SK-N-SH treated with all-trans-retinoic acid at 6 μM for 48 hours (cell line): ENCODE results near the gene LMF1.

Source experiments
- ATAC-seq: fragments of 200-7000 bp; cut with Tn5 transposase; 3 replicates; pipeline ENCODE4 v1.9.1; 2020; ENCODE audit warnings: mild to moderate bottlenecking, moderate library complexity
- ARNTL ChIP-seq: fragments of 450-650 bp; formaldehyde crosslinking; IDR thresholded peaks from 2 replicates; pipeline ENCODE4 v1.5.0; 2020; ENCODE audit warnings: low read depth, mild to moderate bottlenecking, moderate library complexity, borderline replicate concordance
- CREB5 ChIP-seq: fragments of 250-450 bp; sonication (Bioruptor Pico); IDR thresholded peaks from 2 replicates; pipeline ENCODE4 v1.5.1; 2020; ENCODE audit warnings: low read depth, mild to moderate bottlenecking, moderate library complexity
- CSDC2 ChIP-seq: fragments of 250-450 bp; sonication (Bioruptor Pico); IDR thresholded peaks from 2 replicates; pipeline ENCODE4 v1.5.0; 2020; ENCODE audit warnings: mild to moderate bottlenecking, moderate library complexity
- CSRNP3 ChIP-seq: fragments of 250-450 bp; sonication (Bioruptor Pico); IDR thresholded peaks from 2 replicates; pipeline ENCODE4 v1.5.1; 2021; ENCODE audit warnings: mild to moderate bottlenecking, moderate library complexity
- ESRRG ChIP-seq: fragments of 250-450 bp; sonication (Bioruptor Pico); IDR thresholded peaks from 2 replicates; pipeline ENCODE4 v1.6.1; 2021; ENCODE audit warnings: mild to moderate bottlenecking
- GLIS3 ChIP-seq: fragments of 250-450 bp; sonication (Bioruptor Pico); IDR thresholded peaks from 2 replicates; pipeline ENCODE4 v1.5.0; 2020; ENCODE audit warnings: mild to moderate bottlenecking, moderate library complexity
- ISL1 ChIP-seq: fragments of 250-450 bp; sonication (Bioruptor Pico); IDR thresholded peaks from 2 replicates; pipeline ENCODE4 v2.1.2; 2022; ENCODE audit warnings: mild to moderate bottlenecking, moderate library complexity
- OSR1 ChIP-seq: fragments of 250-450 bp; sonication (Bioruptor Pico); IDR thresholded peaks from 2 replicates; pipeline ENCODE4 v1.8.0; 2022; ENCODE audit warnings: moderate library complexity, mild to moderate bottlenecking, inconsistent platforms
- POU6F1 ChIP-seq: fragments of 250-450 bp; sonication (Bioruptor Pico); IDR thresholded peaks from 2 replicates; pipeline ENCODE4 v1.8.0; 2021; ENCODE audit warnings: low read depth, mild to moderate bottlenecking, moderate library complexity, borderline replicate concordance
- PPARA ChIP-seq: fragments of 250-450 bp; sonication (Bioruptor Pico); IDR thresholded peaks from 2 replicates; pipeline ENCODE4 v1.5.0; 2020; ENCODE audit warnings: mild to moderate bottlenecking, borderline replicate concordance
- RARB ChIP-seq: fragments of 250-450 bp; sonication (Bioruptor Pico); IDR thresholded peaks from 2 replicates; pipeline ENCODE4 v1.8.0; 2021; ENCODE audit warnings: mild to moderate bottlenecking, moderate library complexity
- SNAI2 ChIP-seq: fragments of 250-450 bp; sonication (Bioruptor Pico); IDR thresholded peaks from 2 replicates; pipeline ENCODE4 v1.5.0; 2020; ENCODE audit warnings: mild to moderate bottlenecking, moderate library complexity
- TCF4 ChIP-seq: fragments of 250-450 bp; sonication (Bioruptor Pico); IDR thresholded peaks from 2 replicates; pipeline ENCODE4 v1.8.0; 2021; ENCODE audit warnings: mild to moderate bottlenecking, moderate library complexity, borderline replicate concordance
- TOX ChIP-seq: fragments of 250-450 bp; sonication (Bioruptor Pico); IDR thresholded peaks from 2 replicates; pipeline ENCODE4 v1.8.0; 2021; ENCODE audit warnings: mild to moderate bottlenecking, moderate library complexity, borderline replicate concordance
- TSHZ2 ChIP-seq: fragments of 250-450 bp; sonication (Bioruptor Pico); IDR thresholded peaks from 2 replicates; pipeline ENCODE4 v1.5.0; 2020; ENCODE audit warnings: mild to moderate bottlenecking, moderate library complexity
- ZC3H10 ChIP-seq: fragments of 250-450 bp; sonication (Bioruptor Pico); IDR thresholded peaks from 2 replicates; pipeline ENCODE4 v1.5.1; 2021; ENCODE audit warnings: mild to moderate bottlenecking, moderate library complexity
- ZFP3 ChIP-seq: fragments of 250-450 bp; sonication (Bioruptor Pico); IDR thresholded peaks from 2 replicates; pipeline ENCODE4 v1.5.0; 2020; ENCODE audit warnings: mild to moderate bottlenecking, moderate library complexity
- ZNF565 ChIP-seq: fragments of 450-650 bp; formaldehyde crosslinking; conservative IDR thresholded peaks from 2 replicates; pipeline ENCODE4 v1.5.0; 2020; ENCODE audit warnings: low read depth, mild to moderate bottlenecking, moderate library complexity
- ZNF8 ChIP-seq: fragments of 450-650 bp; formaldehyde crosslinking; IDR thresholded peaks from 2 replicates; pipeline ENCODE4 v1.5.0; 2020; ENCODE audit warnings: mild to moderate bottlenecking, moderate library complexity

LMF1 gene

GRCh38 chr16:898761-899682 lies 71.8 kb downstream of the LMF1 start:
- ATAC-seq, result no peak
- TF ChIP-seq ESRRG (CRISPR knock-in tag) (no peak), ZFP3 (CRISPR knock-in tag) (no peak)

GRCh38 chr16:898216-898615 lies 72.6 kb downstream of the LMF1 start:
- ATAC-seq, result no peak

GRCh38 chr16:897701-898100 lies 73.1 kb downstream of the LMF1 start:
- no peak for ATAC-seq
- TF ChIP-seq CREB5 (CRISPR knock-in tag), result no peak

More at GRCh38 chr16:898216-898615, 72.6 kb downstream of the LMF1 start:
- TF ChIP-seq OSR1 (CRISPR knock-in tag) (no peak), GLIS3 (CRISPR knock-in tag) (no peak), ESRRG (CRISPR knock-in tag) (no peak), ZNF8 (CRISPR knock-in tag) (no peak), PPARA (CRISPR knock-in tag) (no peak), ARNTL (CRISPR knock-in tag) (no peak), CSDC2 (CRISPR knock-in tag) (no peak), CREB5 (CRISPR knock-in tag) (no peak), ZFP3 (CRISPR knock-in tag) (no peak), TCF4 (no peak), ZC3H10 (CRISPR knock-in tag) (no peak), ZNF565 (CRISPR knock-in tag) (no peak), SNAI2 (CRISPR knock-in tag) (no peak), TSHZ2 (no peak), TOX (CRISPR knock-in tag) (no peak), RARB (CRISPR knock-in tag) (no peak), CSRNP3 (CRISPR knock-in tag) (no peak), POU6F1 (no peak)

- TF ChIP-seq CSDC2 (CRISPR knock-in tag), result no peak
- TF ChIP-seq ARNTL (CRISPR knock-in tag), result no peak
- no peak for TF ChIP-seq ZFP3 (CRISPR knock-in tag)
- no peak for TF ChIP-seq POU6F1
- no peak for TF ChIP-seq ISL1 (CRISPR knock-in tag)
- no peak for TF ChIP-seq TOX (CRISPR knock-in tag)
- TF ChIP-seq, all 23 proteins: peak for 0
- ATAC-seq, result no peak
Measured at GRCh38 chr16:897200-897543, 73.6 kb downstream of the LMF1 start.
